ENCODE measurements around the gene EPHA6. TPM values are rescaled to one million over a fixed set of nuclear protein-coding genes. Genes with fewer than 3 reads are reported as not detected.

Gene EPHA6
- total RNA-seq, 1 experiment from 2014 or later, result 1.2 TPM

DNA sequence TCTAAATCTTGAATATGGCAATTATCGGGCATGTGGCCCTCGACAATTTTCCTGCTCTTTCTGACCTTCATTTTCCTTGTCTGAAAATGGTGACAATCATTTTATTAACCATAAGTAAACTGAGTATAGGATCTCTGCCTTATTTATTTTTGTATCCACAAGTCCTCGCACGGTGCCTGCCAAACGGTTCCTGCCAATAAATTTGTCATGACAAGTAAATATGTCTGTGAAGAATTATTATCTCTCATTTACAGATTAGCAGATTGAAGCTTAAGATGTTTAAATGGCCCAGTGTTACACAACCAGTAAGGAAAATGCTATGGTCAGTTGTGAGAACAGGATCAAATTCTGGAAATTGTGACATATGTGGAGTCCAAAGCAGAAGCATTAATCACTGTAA, 884.3 kb downstream of the EPHA6 start:
- CTCF ChIA-PET, result interaction anchor here (0.7 kb wide), 1 partner anchor 325 kb away, joined by 3 read pairs; no protein-coding TSS in a partner anchor
- intact Hi-C loops (cut with micrococcal nuclease; ENCODE audit: unreplicated experiment), result no loop called here

DNA sequence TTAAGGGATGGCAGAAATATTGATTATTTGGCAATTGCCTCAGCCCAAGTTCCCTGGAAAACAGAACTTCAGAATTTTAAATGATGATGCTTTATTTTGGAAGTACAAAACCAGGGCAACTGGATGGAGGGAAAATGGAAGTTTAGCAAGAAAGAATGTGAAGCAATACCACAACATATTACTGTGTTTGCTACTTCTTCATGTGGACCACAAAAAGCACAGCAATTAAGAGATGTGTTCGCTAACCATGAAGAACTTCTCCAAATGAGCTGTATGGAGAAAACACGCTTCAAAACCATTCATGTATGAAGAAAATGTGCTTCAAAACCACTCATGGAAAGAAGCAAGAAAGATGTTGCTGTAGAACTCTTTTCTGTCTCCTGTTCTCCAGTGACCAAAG, 885.5 kb downstream of the EPHA6 start:
- Histone ChIP-seq H3K9me2 (ENCODE audit: insufficient read depth) (no peaks in the 10 kb centered on the region), H3K79me2 (ENCODE audit: low read depth) (no peaks in the 10 kb centered on the region), H3K9me3 (ENCODE audit: insufficient read depth, low read depth) (no peaks in the 10 kb centered on the region), H3K27ac (no peak overlapping the region), H3F3A (ENCODE audit: insufficient read depth, low read depth) (no peaks in the 10 kb centered on the region), H3K36me3 (ENCODE audit: low read depth) (no peaks in the 10 kb centered on the region), H3K27me3 (ENCODE audit: insufficient read depth, low read depth) (no peaks in the 10 kb centered on the region), H2AFZ (no peak overlapping the region), H3K4me2 (no peak overlapping the region), H3K4me1 (replicated peaks; ENCODE audit: insufficient read depth) (no peaks in the 10 kb centered on the region), H4K20me1 (ENCODE audit: insufficient read depth) (no peaks in the 10 kb centered on the region), H3K4me3 (no peak overlapping the region)
- ChIA-PET POLR2A (ENCODE audit: unreplicated experiment) (no interaction called here), CTCF (no interaction called here)
- intact Hi-C loops (cut with micrococcal nuclease; ENCODE audit: unreplicated experiment), result no loop called here
- no peak for TF ChIP-seq EZH2 (IDR thresholded peaks at IDR 0.05; ENCODE audit: low read depth)
- TF ChIP-seq, protein P1, sequence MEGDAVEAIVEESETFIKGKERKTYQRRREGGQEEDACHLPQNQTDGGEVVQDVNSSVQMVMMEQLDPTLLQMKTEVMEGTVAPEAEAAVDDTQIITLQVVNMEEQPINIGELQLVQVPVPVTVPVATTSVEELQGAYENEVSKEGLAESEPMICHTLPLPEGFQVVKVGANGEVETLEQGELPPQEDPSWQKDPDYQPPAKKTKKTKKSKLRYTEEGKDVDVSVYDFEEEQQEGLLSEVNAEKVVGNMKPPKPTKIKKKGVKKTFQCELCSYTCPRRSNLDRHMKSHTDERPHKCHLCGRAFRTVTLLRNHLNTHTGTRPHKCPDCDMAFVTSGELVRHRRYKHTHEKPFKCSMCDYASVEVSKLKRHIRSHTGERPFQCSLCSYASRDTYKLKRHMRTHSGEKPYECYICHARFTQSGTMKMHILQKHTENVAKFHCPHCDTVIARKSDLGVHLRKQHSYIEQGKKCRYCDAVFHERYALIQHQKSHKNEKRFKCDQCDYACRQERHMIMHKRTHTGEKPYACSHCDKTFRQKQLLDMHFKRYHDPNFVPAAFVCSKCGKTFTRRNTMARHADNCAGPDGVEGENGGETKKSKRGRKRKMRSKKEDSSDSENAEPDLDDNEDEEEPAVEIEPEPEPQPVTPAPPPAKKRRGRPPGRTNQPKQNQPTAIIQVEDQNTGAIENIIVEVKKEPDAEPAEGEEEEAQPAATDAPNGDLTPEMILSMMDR (conservative IDR thresholded peaks at IDR 0.05), result no peak
- no peak for DNase-seq
- no TSS peak for BruUV-seq (replicated peaks)

More for the DNA sequence above, 884.3 kb downstream of the EPHA6 start:
- Histone ChIP-seq H4K20me1 (ENCODE audit: insufficient read depth) (no peaks in the 10 kb centered on the region), H2AFZ (no peak overlapping the region; the same call in 1 of the 2 replicates), H3K9me3 (ENCODE audit: insufficient read depth, low read depth) (no peaks in the 10 kb centered on the region), H3K4me2 (no peak overlapping the region), H3F3A (ENCODE audit: insufficient read depth, low read depth) (no peaks in the 10 kb centered on the region), H3K79me2 (ENCODE audit: low read depth) (no peaks in the 10 kb centered on the region), H3K9me2 (ENCODE audit: insufficient read depth) (no peaks in the 10 kb centered on the region), H3K27ac (no peak overlapping the region), H3K4me1 (replicated peaks; ENCODE audit: insufficient read depth) (no peaks in the 10 kb centered on the region), H3K27me3 (ENCODE audit: insufficient read depth, low read depth) (no peaks in the 10 kb centered on the region), H3K36me3 (ENCODE audit: low read depth) (no peaks in the 10 kb centered on the region), H3K4me3 (no peak overlapping the region)
- TF ChIP-seq EZH2 (IDR thresholded peaks at IDR 0.05; ENCODE audit: low read depth), result no peak
- TF ChIP-seq, protein P1 (conservative IDR thresholded peaks at IDR 0.05), result no peak
- BruUV-seq (replicated peaks), result no TSS peak
- DNase-seq, result no peak
- POLR2A ChIA-PET (ENCODE audit: unreplicated experiment), result no interaction called here

DNA sequence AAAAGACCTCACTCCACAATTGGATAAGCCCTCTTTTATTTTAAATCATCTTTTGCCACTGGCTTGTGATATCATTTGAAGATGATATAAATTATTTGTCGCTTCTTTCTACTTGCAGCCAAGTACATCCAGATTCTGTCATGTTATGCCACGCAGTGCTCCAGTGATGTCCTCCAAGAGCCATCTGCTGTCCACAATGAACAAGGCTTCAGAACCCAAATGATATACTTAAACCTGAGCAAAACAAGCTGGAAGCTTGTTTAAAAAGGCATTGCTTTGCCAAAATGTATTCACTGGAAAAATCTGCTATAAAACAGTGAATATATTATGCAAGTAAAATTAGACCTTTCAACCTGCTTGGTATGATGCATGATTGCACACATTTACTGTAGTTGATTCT, 891.4 kb downstream of the EPHA6 start:
- BruUV-seq (replicated peaks), result no TSS peak

More for the DNA sequence above, 891.4 kb downstream of the EPHA6 start:
- Histone ChIP-seq H3K36me3 (ENCODE audit: low read depth) (no peaks in the 10 kb centered on the region), H3K9me2 (ENCODE audit: insufficient read depth) (no peaks in the 10 kb centered on the region), H3K27ac (no peak overlapping the region), H4K20me1 (ENCODE audit: insufficient read depth) (no peaks in the 10 kb centered on the region), H3F3A (ENCODE audit: insufficient read depth, low read depth) (no peaks in the 10 kb centered on the region), H3K79me2 (ENCODE audit: low read depth) (no peaks in the 10 kb centered on the region), H2AFZ (no peak overlapping the region), H3K9me3 (ENCODE audit: insufficient read depth, low read depth) (no peaks in the 10 kb centered on the region), H3K4me1 (replicated peaks; ENCODE audit: insufficient read depth) (no peaks in the 10 kb centered on the region), H3K4me3 (no peak overlapping the region), H3K4me2 (no peak overlapping the region), H3K27me3 (ENCODE audit: insufficient read depth, low read depth) (no peaks in the 10 kb centered on the region)
- intact Hi-C loops (cut with micrococcal nuclease; ENCODE audit: unreplicated experiment), result no loop called here
- CTCF ChIA-PET, result no interaction called here
- no peak for DNase-seq
- POLR2A ChIA-PET (ENCODE audit: unreplicated experiment), result no interaction called here
- TF ChIP-seq, protein P1 (conservative IDR thresholded peaks at IDR 0.05), result no peak
- TF ChIP-seq EZH2 (IDR thresholded peaks at IDR 0.05; ENCODE audit: low read depth), result no peak
